HepG2 (cell line): ENCODE data around the gene MTMR3. TPM values are rescaled to one million over a fixed set of nuclear protein-coding genes. Genes with fewer than 3 reads are reported as not detected.

Experiments used
- CHCHD3 ChIP-seq: sonication (generic); formaldehyde crosslinking; IDR thresholded peaks from 2 replicates; pipeline ENCODE4 v1.8.0; 2022; ENCODE audit warnings: mild to moderate bottlenecking, missing genetic modification reagents, moderate library complexity
- EP300 ChIP-seq, 3 experiments: sonication (generic) in 1 of 3; formaldehyde crosslinking in 1 of 3; IDR thresholded peaks; 2 replicates each; pipeline versions ENCODE4 v1.5.1 to v1.6.1; 2011 to 2020; ENCODE audit warnings: low read depth in 2 of 3, low read length in 2 of 3, borderline replicate concordance in 1 of 3, improper control_type of control experiment in 1 of 3, mild to moderate bottlenecking in 1 of 3, missing genetic modification reagents in 1 of 3, moderate library complexity in 1 of 3
- GLI4 ChIP-seq: sonication (generic); formaldehyde crosslinking; IDR thresholded peaks from 2 replicates; pipeline ENCODE4 v1.5.1; 2020; ENCODE audit warnings: missing genetic modification reagents, mild to moderate bottlenecking, moderate library complexity, borderline replicate concordance
- HMG20B ChIP-seq: conservative IDR thresholded peaks from 2 replicates; pipeline ENCODE4 v1.6.1; 2016; ENCODE audit warnings: missing genetic modification reagents, missing compliant biosample characterization
- NAIF1 ChIP-seq: sonication (generic); formaldehyde crosslinking; IDR thresholded peaks from 2 replicates; pipeline ENCODE4 v1.5.0; 2020; ENCODE audit warnings: mild to moderate bottlenecking, missing genetic modification reagents, borderline replicate concordance
- NFKBIZ ChIP-seq: IDR thresholded peaks from 2 replicates; pipeline ENCODE4 v1.6.1; 2018; ENCODE audit warnings: missing genetic modification reagents, missing compliant biosample characterization
- PLRG1 ChIP-seq: fragments of 450-650 bp; conservative IDR thresholded peaks from 2 replicates; pipeline ENCODE4 v1.6.1; 2016
- SP2 ChIP-seq: sonication (generic); formaldehyde crosslinking; IDR thresholded peaks from 2 replicates; pipeline ENCODE4 v1.5.1; 2020; ENCODE audit warnings: mild to moderate bottlenecking, missing genetic modification reagents
- TOPORS ChIP-seq: sonication (generic); formaldehyde crosslinking; IDR thresholded peaks from 2 replicates; pipeline ENCODE4 v1.8.0; 2023; ENCODE audit warnings: mild to moderate bottlenecking, missing genetic modification reagents
- ZFP36L1 ChIP-seq: sonication (generic); formaldehyde crosslinking; IDR thresholded peaks from 2 replicates; pipeline ENCODE4 v1.8.0; 2022; ENCODE audit warnings: mild to moderate bottlenecking, missing genetic modification reagents, moderate library complexity
- ZFP41 ChIP-seq: sonication (generic); formaldehyde crosslinking; IDR thresholded peaks from 2 replicates; pipeline ENCODE4 v1.4.0; 2020; ENCODE audit warnings: mild to moderate bottlenecking, missing genetic modification reagents, borderline replicate concordance
- ZFYVE20 ChIP-seq: sonication (generic); formaldehyde crosslinking; IDR thresholded peaks from 2 replicates; pipeline ENCODE4 v1.8.0; 2023; ENCODE audit warnings: low read depth, mild to moderate bottlenecking, moderate library complexity, missing genetic modification reagents, borderline replicate concordance
- ZNF674 ChIP-seq: sonication (generic); formaldehyde crosslinking; IDR thresholded peaks from 2 replicates; pipeline ENCODE4 v1.5.0; 2020; ENCODE audit warnings: low read depth, mild to moderate bottlenecking, missing genetic modification reagents
- ZNF768 ChIP-seq: sonication (generic); formaldehyde crosslinking; IDR thresholded peaks from 2 replicates; pipeline ENCODE4 v1.4.0; 2020; ENCODE audit warnings: missing genetic modification reagents
- ZNF83 ChIP-seq: sonication (generic); formaldehyde crosslinking; IDR thresholded peaks from 2 replicates; pipeline ENCODE4 v1.4.0; 2020; ENCODE audit warnings: missing genetic modification reagents, mild to moderate bottlenecking, borderline replicate concordance
- polyA plus RNA-seq, 8 experiments: library from polyadenylated mRNA; depleted of rRNA in 3 of 8; stranded (reverse) in 7 of 8; unstranded in 1 of 8; fragments of >200 nt; fragmentation: Illumina TruSeq in 4 of 8; extraction: Trizol in 4 of 8; gene quantifications; 2 replicates each; pipeline versions ENCODE4 v1.2.1 to v1.2.3, GENCODE V29; 2011 to 2016; ENCODE audit warnings: low read depth in 4 of 8, missing spikeins in 1 of 8, mixed read lengths in 1 of 8; ENCODE audit not compliant: insufficient read depth in 1 of 8
- total RNA-seq, 5 experiments: library from RNA; depleted of rRNA; stranded (reverse); fragments of >200 nt; fragmentation: Illumina TruSeq; extraction: Trizol; gene quantifications; 2 replicates each; pipeline ENCODE4 v1.2.3, GENCODE V29; 2016; ENCODE audit warnings: low read depth in 1 of 5
- TF ChIP-seq, protein P1 (sequence below): sonication (generic); formaldehyde crosslinking; conservative IDR thresholded peaks from 2 replicates; pipeline ENCODE4 v1.4.0; 2020; ENCODE audit warnings: mild to moderate bottlenecking, missing genetic modification reagents, moderate library complexity
- TF ChIP-seq, protein P2 (sequence below): sonication (generic); formaldehyde crosslinking; IDR thresholded peaks from 2 replicates; pipeline ENCODE4 v1.5.0; 2020; ENCODE audit warnings: mild to moderate bottlenecking, missing genetic modification reagents
- TF ChIP-seq, protein P3 (sequence below): sonication (generic); formaldehyde crosslinking; IDR thresholded peaks from 2 replicates; pipeline ENCODE4 v1.9.0; 2021; ENCODE audit warnings: missing genetic modification reagents, mild to moderate bottlenecking, borderline replicate concordance
- TF ChIP-seq, protein P4 (sequence below): sonication (generic); formaldehyde crosslinking; IDR thresholded peaks from 2 replicates; pipeline ENCODE4 v1.4.0; 2020; ENCODE audit warnings: mild to moderate bottlenecking, missing genetic modification reagents

Gene MTMR3
- total and polyA plus RNA-seq, 2 of the 13 experiments (the other 11 are each of a cell fraction or from before 2014, with no cell fraction given): 12.6 to 24.8 TPM

DNA sequence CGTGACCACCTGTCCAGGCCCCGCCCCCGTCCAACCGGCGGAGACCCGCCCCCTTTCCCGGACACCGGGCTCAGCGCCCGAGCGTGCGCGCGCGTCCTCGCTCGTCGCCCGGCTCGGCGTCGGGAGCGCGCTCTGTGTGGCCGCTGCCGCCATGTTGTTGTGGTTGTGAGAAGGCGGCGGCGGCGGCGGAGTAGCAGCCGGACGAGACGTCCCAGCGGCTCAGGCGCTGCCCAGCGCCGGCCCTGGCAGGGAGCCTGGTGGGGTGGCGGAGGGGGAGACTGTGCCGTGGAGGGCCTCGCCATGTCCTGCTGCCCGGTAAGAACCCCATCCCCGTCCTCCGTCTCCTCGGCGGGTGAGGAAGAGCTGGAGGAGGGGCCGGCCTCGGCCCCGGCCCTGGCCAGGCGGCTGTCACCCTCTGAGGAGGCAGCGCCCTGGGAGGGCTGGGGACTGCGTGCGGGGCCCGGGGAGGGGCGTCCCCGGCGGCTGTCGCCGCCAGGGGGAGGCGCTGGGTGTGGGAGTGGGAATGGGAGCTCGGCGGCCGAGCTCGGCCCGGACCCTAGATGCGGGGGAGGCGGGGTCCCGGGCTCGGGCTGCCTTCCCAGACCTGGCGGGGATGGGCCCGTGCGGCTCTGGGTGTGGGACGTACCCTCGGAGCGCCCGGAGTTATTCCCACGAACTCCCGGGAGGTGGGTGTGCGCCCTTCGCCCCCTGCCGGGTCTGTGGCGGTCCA lies at the start of gene MTMR3 (continued):
- TF ChIP-seq, protein P1, sequence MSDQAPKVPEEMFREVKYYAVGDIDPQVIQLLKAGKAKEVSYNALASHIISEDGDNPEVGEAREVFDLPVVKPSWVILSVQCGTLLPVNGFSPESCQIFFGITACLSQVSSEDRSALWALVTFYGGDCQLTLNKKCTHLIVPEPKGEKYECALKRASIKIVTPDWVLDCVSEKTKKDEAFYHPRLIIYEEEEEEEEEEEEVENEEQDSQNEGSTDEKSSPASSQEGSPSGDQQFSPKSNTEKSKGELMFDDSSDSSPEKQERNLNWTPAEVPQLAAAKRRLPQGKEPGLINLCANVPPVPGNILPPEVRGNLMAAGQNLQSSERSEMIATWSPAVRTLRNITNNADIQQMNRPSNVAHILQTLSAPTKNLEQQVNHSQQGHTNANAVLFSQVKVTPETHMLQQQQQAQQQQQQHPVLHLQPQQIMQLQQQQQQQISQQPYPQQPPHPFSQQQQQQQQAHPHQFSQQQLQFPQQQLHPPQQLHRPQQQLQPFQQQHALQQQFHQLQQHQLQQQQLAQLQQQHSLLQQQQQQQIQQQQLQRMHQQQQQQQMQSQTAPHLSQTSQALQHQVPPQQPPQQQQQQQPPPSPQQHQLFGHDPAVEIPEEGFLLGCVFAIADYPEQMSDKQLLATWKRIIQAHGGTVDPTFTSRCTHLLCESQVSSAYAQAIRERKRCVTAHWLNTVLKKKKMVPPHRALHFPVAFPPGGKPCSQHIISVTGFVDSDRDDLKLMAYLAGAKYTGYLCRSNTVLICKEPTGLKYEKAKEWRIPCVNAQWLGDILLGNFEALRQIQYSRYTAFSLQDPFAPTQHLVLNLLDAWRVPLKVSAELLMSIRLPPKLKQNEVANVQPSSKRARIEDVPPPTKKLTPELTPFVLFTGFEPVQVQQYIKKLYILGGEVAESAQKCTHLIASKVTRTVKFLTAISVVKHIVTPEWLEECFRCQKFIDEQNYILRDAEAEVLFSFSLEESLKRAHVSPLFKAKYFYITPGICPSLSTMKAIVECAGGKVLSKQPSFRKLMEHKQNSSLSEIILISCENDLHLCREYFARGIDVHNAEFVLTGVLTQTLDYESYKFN (CRISPR knock-in tag): peak; percentile 30
- no peak for TF ChIP-seq ZFP36L1 (CRISPR knock-in tag)
- no peak for TF ChIP-seq ZFYVE20
- no peak for TF ChIP-seq ZNF768 (CRISPR knock-in tag)
- 0 out of 2 replicates have a peak, but pooled peaks have one; percentile 68 for TF ChIP-seq ZNF83 (CRISPR knock-in tag)
- no peak for TF ChIP-seq NAIF1
- no peak for TF ChIP-seq ZNF674 (CRISPR knock-in tag)
- TF ChIP-seq SP2 (CRISPR knock-in tag): no peak
- TF ChIP-seq HMG20B (CRISPR knock-in tag): no peak
- TF ChIP-seq ZFP41 (CRISPR knock-in tag): no peak
- 0 out of 2 replicates have a peak, but pooled peaks have one; percentile 19 for TF ChIP-seq NFKBIZ
- TF ChIP-seq GLI4 (CRISPR knock-in tag): no peak
- TF ChIP-seq TOPORS: no peak
- no peak for TF ChIP-seq PLRG1
- TF ChIP-seq, protein P2, sequence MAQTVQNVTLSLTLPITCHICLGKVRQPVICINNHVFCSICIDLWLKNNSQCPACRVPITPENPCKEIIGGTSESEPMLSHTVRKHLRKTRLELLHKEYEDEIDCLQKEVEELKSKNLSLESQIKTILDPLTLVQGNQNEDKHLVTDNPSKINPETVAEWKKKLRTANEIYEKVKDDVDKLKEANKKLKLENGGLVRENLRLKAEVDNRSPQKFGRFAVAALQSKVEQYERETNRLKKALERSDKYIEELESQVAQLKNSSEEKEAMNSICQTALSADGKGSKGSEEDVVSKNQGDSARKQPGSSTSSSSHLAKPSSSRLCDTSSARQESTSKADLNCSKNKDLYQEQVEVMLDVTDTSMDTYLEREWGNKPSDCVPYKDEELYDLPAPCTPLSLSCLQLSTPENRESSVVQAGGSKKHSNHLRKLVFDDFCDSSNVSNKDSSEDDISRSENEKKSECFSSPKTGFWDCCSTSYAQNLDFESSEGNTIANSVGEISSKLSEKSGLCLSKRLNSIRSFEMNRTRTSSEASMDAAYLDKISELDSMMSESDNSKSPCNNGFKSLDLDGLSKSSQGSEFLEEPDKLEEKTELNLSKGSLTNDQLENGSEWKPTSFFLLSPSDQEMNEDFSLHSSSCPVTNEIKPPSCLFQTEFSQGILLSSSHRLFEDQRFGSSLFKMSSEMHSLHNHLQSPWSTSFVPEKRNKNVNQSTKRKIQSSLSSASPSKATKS (CRISPR knock-in tag): no peak
- TF ChIP-seq CHCHD3: no peak
- TF ChIP-seq EP300 (IDR thresholded peaks at IDR 0.05; ENCODE audit: low read depth in 2 of 2, low read length in 2 of 2): no peak
- no peak for TF ChIP-seq EP300 (CRISPR knock-in tag; IDR thresholded peaks at IDR 0.05; ENCODE audit: borderline replicate concordance)
- TF ChIP-seq, protein P3, sequence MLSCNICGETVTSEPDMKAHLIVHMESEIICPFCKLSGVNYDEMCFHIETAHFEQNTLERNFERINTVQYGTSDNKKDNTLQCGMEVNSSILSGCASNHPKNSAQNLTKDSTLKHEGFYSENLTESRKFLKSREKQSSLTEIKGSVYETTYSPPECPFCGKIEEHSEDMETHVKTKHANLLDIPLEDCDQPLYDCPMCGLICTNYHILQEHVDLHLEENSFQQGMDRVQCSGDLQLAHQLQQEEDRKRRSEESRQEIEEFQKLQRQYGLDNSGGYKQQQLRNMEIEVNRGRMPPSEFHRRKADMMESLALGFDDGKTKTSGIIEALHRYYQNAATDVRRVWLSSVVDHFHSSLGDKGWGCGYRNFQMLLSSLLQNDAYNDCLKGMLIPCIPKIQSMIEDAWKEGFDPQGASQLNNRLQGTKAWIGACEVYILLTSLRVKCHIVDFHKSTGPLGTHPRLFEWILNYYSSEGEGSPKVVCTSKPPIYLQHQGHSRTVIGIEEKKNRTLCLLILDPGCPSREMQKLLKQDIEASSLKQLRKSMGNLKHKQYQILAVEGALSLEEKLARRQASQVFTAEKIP (CRISPR knock-in tag): no peak
- TF ChIP-seq, protein P4, sequence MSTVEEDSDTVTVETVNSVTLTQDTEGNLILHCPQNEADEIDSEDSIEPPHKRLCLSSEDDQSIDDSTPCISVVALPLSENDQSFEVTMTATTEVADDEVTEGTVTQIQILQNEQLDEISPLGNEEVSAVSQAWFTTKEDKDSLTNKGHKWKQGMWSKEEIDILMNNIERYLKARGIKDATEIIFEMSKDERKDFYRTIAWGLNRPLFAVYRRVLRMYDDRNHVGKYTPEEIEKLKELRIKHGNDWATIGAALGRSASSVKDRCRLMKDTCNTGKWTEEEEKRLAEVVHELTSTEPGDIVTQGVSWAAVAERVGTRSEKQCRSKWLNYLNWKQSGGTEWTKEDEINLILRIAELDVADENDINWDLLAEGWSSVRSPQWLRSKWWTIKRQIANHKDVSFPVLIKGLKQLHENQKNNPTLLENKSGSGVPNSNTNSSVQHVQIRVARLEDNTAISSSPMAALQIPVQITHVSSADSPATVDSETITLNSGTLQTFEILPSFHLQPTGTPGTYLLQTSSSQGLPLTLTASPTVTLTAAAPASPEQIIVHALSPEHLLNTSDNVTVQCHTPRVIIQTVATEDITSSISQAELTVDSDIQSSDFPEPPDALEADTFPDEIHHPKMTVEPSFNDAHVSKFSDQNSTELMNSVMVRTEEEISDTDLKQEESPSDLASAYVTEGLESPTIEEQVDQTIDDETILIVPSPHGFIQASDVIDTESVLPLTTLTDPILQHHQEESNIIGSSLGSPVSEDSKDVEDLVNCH: no peak
